A549 (cell line): ENCODE data around the gene SLC23A2.

Experiments used
- CBX8 ChIP-seq: fragments of 200-600 bp; sonication (generic); IDR thresholded peaks from 2 replicates; pipeline ENCODE4 v1.6.1; 2016
- CTCF ChIP-seq: fragments of >200 bp; sonication (Bioruptor Twin); formaldehyde crosslinking; IDR thresholded peaks from 3 replicates; pipeline ENCODE4 v1.5.1; 2016

- TF ChIP-seq CTCF = no peak
- TF ChIP-seq CBX8 = no peak
These were observed 15.7 kb downstream of the SLC23A2 start for GRCh38 chr20:4985658-4986057.
